A549 (cell line): ENCODE data around the gene OCRL.

Experiments used
- CEBPB ChIP-seq, 2 experiments: fragments of >200 bp in 1 of 2; sonication (Bioruptor Twin) in 1 of 2; formaldehyde crosslinking in 1 of 2; IDR thresholded peaks; 2 replicates each; pipeline ENCODE4 v1.6.1; 2012 to 2016
- CTCF ChIP-seq: fragments of >200 bp; sonication (Bioruptor Twin); formaldehyde crosslinking; IDR thresholded peaks from 3 replicates; pipeline ENCODE4 v1.5.1; 2016
- HDAC2 ChIP-seq: fragments of 200-600 bp; sonication (generic); IDR thresholded peaks from 2 replicates; pipeline ENCODE4 v1.6.1; 2016
- HOXA7 ChIP-seq: fragments of 250-450 bp; sonication (Bioruptor Pico); IDR thresholded peaks from 2 replicates; pipeline ENCODE4 v1.5.0; 2020; ENCODE audit warnings: mild to moderate bottlenecking, moderate library complexity
- KDM5A ChIP-seq: fragments of 200-600 bp; sonication (generic); IDR thresholded peaks from 2 replicates; pipeline ENCODE4 v1.6.1; 2016; ENCODE audit warnings: antibody characterized with exemption, mild to moderate bottlenecking
- MAX ChIP-seq: IDR thresholded peaks from 2 replicates; pipeline ENCODE4 v1.6.1; 2012
- MAZ ChIP-seq: fragments of 150-350 bp; IDR thresholded peaks from 2 replicates; pipeline ENCODE4 v1.6.1; 2014; ENCODE audit warnings: antibody characterized with exemption, low read depth, low read length, borderline replicate concordance
- POLR2A ChIP-seq: IDR thresholded peaks from 2 replicates; pipeline ENCODE4 v1.6.1; 2012; ENCODE audit warnings: mild to moderate bottlenecking, low read length
- REST ChIP-seq: fragments of 200-600 bp; sonication (generic); IDR thresholded peaks from 2 replicates; pipeline ENCODE4 v1.6.1; 2016; ENCODE audit warnings: antibody characterized with exemption, mild to moderate bottlenecking, moderate library complexity
- RFX5 ChIP-seq: fragments of 450-650 bp; IDR thresholded peaks from 2 replicates; pipeline ENCODE4 v1.7.1; 2014; ENCODE audit warnings: antibody characterized with exemption, mild to moderate bottlenecking, moderate library complexity
- SMC3 ChIP-seq: fragments of >200 bp; sonication (Bioruptor Twin); formaldehyde crosslinking; IDR thresholded peaks from 3 replicates; pipeline ENCODE4 v1.6.1; 2018; ENCODE audit warnings: inconsistent platforms

GRCh38 chrX:129640737-129641136 lies 100.7 kb downstream of the OCRL start:
- TF ChIP-seq CTCF (no peak), SMC3 (no peak), HOXA7 (no peak), POLR2A (no peak), HDAC2 (no peak), MAX (no peak), REST (no peak), MAZ (no peak), RFX5 (no peak), KDM5A (no peak), CEBPB (IDR thresholded peaks at IDR 0.05) (no peak)
